GM12865 (cell line): ENCODE measurements around the gene CLPTM1L.

Experiments
- DNase-seq: peaks from one replicate; pipeline ENCODE4 v3.0.0; 2010; ENCODE audit warnings: low read depth
- H3K4me3 ChIP-seq: 2 replicates; pipeline ENCODE4 v1.5.1; 2011; ENCODE audit warnings: mild to moderate bottlenecking, low read depth, low read length, control low read depth
- CTCF ChIP-seq: IDR thresholded peaks from 2 replicates; pipeline ENCODE4 v1.5.1; 2011; ENCODE audit warnings: low read length, control low read depth, low read depth, inconsistent platforms; ENCODE audit not compliant: insufficient read depth; ENCODE audit errors: missing control alignments

Gene CLPTM1L

GRCh38 chr5:1338506-1339070, 6.3 kb downstream of the CLPTM1L start:
- TF ChIP-seq CTCF: no peak
- DNase-seq: no peak
- no peak overlapping the region for H3K4me3 ChIP-seq

- no peak for DNase-seq
- TF ChIP-seq CTCF: no peak
- no peak overlapping the region for H3K4me3 ChIP-seq
Observed at GRCh38 chr5:1338196-1338490, 6.8 kb downstream of the CLPTM1L start.

DNA sequence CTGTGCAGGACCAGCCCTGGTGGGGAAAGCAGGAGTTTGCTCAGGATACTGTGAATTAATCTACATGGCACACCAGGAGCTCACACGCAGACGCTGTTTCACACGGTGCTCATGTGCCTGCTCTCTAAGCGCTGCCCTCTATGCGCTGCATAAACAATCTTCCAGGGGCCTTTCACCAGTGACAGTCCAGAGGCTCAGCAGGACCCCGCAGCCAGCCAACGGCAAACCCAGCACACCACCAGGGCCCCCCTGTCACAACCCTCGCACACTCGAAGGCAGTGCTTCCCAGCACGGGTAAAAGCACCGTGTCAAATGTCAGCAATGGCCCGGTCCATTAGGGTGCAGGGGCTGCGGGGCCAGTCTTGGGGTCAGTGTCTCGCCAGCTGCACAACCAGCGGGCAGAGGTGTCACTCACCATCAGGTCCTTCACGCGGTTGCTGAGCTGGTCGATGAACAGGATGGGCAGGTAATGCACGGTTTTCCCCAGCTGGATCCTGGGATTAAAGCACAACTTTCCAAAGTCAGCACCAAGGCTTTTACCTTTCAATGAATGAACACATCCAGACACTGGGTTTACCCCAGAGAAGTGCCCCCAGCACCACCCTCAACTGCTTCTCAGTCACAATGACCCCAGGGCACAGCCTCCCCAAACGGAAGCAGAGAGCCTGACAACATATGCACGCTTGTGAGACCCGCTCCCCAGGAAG, 7.3 kb downstream of the CLPTM1L start:
- no peak overlapping the region for H3K4me3 ChIP-seq

DNA sequence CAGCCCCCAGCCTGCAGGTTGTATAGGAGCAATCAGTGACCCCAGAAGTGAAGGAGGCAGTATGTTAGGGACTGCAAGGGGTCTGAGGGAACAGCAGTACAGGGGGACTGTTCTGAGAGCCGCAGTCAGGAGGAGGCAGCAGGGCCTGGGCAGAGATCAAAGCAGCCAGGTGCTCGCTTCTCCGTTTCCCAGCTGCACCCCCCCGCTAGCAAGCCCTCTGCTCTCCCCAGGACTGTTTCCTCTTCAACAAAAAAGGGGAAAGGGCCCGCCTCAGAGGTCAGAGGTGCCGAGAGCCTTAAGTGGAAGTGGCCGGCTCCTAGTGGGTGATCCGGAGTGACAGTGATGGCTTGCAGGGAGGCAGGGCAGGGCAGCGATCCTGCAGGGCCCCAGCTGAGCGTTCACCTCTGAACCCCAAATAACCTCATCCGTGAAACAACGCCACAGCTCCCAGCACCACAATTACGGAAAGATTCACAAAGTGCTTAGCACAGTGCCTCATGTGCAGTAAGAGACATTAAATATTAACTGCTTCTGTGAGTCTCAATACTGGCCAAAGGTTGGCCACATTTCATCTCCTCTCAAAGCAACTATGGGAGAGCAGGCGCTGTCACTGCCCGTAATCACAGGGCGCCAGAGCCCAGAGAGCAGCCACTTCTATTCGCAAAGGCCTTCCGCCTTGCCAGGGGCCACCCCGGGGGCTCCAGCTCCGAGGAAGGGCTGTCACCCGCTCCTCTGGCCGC, 8.0 kb downstream of the CLPTM1L start:
- H3K4me3 ChIP-seq: no peak overlapping the region
- no peak for TF ChIP-seq CTCF
- DNase-seq: no peak

More for the DNA sequence above, 7.3 kb downstream of the CLPTM1L start:
- DNase-seq: no peak
- TF ChIP-seq CTCF: no peak

- DNase-seq: no peak
- TF ChIP-seq CTCF: no peak
- H3K4me3 ChIP-seq: no peak overlapping the region
Observed at GRCh38 chr5:1336106-1336561, 8.8 kb downstream of the CLPTM1L start.

DNA sequence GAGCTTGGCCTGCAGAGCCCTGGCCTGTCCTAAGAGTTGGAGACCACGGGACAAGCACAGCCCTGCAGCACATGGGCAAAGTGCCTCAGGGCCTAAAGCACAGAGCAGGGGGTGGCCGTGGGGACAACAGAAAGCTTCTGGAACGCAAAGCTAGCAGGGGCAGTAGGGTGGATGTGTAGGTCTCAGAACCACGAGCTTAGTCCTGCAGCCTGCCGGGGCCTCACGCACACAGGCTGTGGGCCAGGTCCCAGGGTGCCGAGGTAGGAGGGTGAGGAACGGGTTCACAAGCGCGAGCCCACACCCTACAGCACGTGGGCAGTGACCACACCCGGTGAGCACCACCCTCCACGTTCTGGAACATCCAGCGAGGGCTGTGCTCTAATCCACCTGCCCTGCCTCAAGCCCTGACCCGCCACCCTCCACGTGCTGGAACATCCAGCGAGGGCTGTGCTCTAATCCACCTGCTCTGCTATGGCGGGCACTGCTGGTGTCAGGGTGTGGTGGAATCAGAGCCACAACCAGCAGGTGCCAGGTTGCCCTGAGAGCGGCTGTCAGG, 9.3 kb downstream of the CLPTM1L start:
- DNase-seq: no peak
- no peak overlapping the region for H3K4me3 ChIP-seq
- TF ChIP-seq CTCF: no peak
